Breast epithelium (tissue), 4 donors: Measurements from ENCODE around the gene SPTB. TPM values are rescaled to one million over a fixed set of nuclear protein-coding genes. Genes with fewer than 3 reads are reported as not detected.
A peak's percentile ranks its signal among the peaks of the same experiment; 100 is the strongest.
"Not testable (repeated sequence)": the region's sequence is repeated elsewhere in the genome, so short reads cannot be mapped to it uniquely, and the experiment has no call there.

Experiments
- DNase-seq, 2 donors: peaks; one replicate each; pipeline ENCODE4 v3.0.0-alpha.2; 2019; ENCODE audit warnings: low spot score in 2 of 2
- H3K27ac ChIP-seq, 2 donors: fragments of 200-600 bp; sonication (generic) in 1 of 2; one replicate each; pipeline ENCODE4 v1.5.1; 2016 to 2019; ENCODE audit warnings: mild to moderate bottlenecking in 1 of 2
- H3K27me3 ChIP-seq, 2 donors: fragments of 200-600 bp; sonication (generic) in 1 of 2; one replicate each; pipeline versions ENCODE4 v1.5.1 to v1.6.0; 2017 to 2019; ENCODE audit warnings: control low read depth in 1 of 2, mild to moderate bottlenecking in 1 of 2
- H3K36me3 ChIP-seq: fragments of 200-600 bp; one replicate; pipeline ENCODE4 v1.5.1; 2019
- H3K4me1 ChIP-seq, 2 donors: fragments of 200-600 bp; sonication (generic); one replicate each; pipeline ENCODE4 v1.5.1; 2016 to 2019; ENCODE audit warnings: control low read depth in 1 of 2
- H3K4me3 ChIP-seq, 3 donors: fragments of 200-600 bp; sonication (generic); 1 replicate in 2 of 3; 2 replicates in 1 of 3; pipeline ENCODE4 v1.5.1; 2016 to 2019; ENCODE audit warnings: mild to moderate bottlenecking in 3 of 3, moderate library complexity in 2 of 3
- H3K9me3 ChIP-seq, 2 donors: fragments of 200-600 bp; sonication (generic) in 1 of 2; one replicate each; pipeline ENCODE4 v1.5.1; 2016 to 2019; ENCODE audit warnings: control low read depth in 1 of 2
- POLR2A ChIP-seq: fragments of 450-650 bp; IDR thresholded peaks from one replicate; pipeline ENCODE4 v1.6.1; 2016; ENCODE audit warnings: antibody characterized with exemption, mild to moderate bottlenecking, moderate library complexity
- POLR2AphosphoS5 ChIP-seq, 3 donors: sonication (generic); formaldehyde crosslinking; IDR thresholded peaks; one replicate each; pipeline ENCODE4 v1.6.1; 2017; ENCODE audit warnings: antibody characterized with exemption in 3 of 3
- intact Hi-C: fragments of 100-400 bp; cut with DNase I; formaldehyde crosslinking; loops from one replicate; pipeline ENCODE4 v1.15.1; 2023; ENCODE audit warnings: low total_unique reads
- total RNA-seq, 3 donors: library from RNA; depleted of rRNA; stranded (reverse); fragments of >200 nt; gene quantifications; one replicate each; pipeline ENCODE4 v1.1.0, GENCODE V29; 2016
- TF ChIP-seq, protein P1 (sequence below), 3 donors: fragments of 450-650 bp; IDR thresholded peaks; one replicate each; pipeline ENCODE4 v1.5.1; 2016 to 2017; ENCODE audit warnings: antibody characterized with exemption in 3 of 3, mild to moderate bottlenecking in 3 of 3, moderate library complexity in 3 of 3

SPTB gene
- total RNA-seq, 3 donors from 2014 or later, result 0.88 to 2.6 (median 2.1) TPM

DNA sequence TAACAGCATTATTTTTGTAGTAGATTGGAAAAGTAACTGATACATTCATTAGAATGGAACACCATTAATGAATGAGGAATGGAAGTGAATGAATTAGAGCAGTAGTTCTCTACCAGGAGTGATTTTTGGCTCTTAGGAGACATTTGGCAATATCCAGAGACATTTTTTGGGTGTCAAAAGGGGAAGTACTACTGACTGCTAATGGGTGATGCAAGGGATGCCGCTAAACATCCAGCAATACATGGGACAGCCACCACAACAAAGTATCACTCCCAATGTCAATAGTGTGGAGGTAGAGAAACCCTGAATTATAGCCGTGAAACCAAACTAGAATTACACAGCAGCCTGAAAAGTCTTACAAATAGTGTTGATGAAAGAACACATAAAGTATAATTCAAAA lies 36.1 kb upstream of the SPTB start:
- no peak overlapping the region for H3K27ac ChIP-seq

DNA sequence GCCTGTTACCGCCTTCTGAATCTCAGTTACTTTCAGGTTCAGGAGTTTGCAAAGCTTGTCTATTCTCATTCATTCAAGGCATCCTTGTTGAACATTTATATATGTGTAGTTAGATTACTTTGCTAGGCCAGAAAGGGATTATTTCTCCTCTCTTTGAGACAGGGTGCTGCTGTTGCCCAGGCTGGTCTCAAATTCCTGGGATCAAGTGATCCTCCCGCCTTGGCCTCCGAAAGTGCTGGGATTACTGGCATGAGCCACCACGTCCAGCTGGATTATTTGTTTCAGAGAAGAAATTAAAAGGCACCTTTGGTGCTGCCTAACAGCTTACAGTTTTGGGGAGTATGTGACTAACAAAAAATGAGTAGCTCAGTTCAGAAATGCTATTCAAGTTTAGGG lies 35.3 kb upstream of the SPTB start:
- peak overlapping the region; percentile 97 to 98 for H3K27ac ChIP-seq
- TF ChIP-seq POLR2AphosphoS5 (IDR thresholded peaks at IDR 0.05) (no peak), POLR2A (no peak)
- TF ChIP-seq, protein P1, sequence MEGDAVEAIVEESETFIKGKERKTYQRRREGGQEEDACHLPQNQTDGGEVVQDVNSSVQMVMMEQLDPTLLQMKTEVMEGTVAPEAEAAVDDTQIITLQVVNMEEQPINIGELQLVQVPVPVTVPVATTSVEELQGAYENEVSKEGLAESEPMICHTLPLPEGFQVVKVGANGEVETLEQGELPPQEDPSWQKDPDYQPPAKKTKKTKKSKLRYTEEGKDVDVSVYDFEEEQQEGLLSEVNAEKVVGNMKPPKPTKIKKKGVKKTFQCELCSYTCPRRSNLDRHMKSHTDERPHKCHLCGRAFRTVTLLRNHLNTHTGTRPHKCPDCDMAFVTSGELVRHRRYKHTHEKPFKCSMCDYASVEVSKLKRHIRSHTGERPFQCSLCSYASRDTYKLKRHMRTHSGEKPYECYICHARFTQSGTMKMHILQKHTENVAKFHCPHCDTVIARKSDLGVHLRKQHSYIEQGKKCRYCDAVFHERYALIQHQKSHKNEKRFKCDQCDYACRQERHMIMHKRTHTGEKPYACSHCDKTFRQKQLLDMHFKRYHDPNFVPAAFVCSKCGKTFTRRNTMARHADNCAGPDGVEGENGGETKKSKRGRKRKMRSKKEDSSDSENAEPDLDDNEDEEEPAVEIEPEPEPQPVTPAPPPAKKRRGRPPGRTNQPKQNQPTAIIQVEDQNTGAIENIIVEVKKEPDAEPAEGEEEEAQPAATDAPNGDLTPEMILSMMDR (IDR thresholded peaks at IDR 0.05), result no peak
- no peak for DNase-seq
- intact Hi-C loops, result no loop called here
- H3K4me1 ChIP-seq, result peaks cover 0 to 7% of the 10 kb centered on the region in 2 donors
- no peaks in the 10 kb centered on the region for H3K27me3 ChIP-seq
- peak overlapping the region; percentile 96 to 100 (median 99) for H3K4me3 ChIP-seq
- H3K36me3 ChIP-seq, result no peaks in the 10 kb centered on the region
- H3K9me3 ChIP-seq, result no peaks in the 10 kb centered on the region

More for the DNA sequence above, 36.1 kb upstream of the SPTB start:
- Histone ChIP-seq H3K4me1 (peaks cover 0 to 7% of the 10 kb centered on the region in 2 donors), H3K27me3 (no peaks in the 10 kb centered on the region), H3K36me3 (no peaks in the 10 kb centered on the region), H3K9me3 (no peaks in the 10 kb centered on the region), H3K4me3 (peak overlapping the region in 1 of 3 donors; percentile 96)
- TF ChIP-seq POLR2AphosphoS5 (IDR thresholded peaks at IDR 0.05) (no peak), POLR2A (no peak)
- TF ChIP-seq, protein P1 (IDR thresholded peaks at IDR 0.05), result no peak
- DNase-seq, result no peak
- intact Hi-C loops, result no loop called here

DNA sequence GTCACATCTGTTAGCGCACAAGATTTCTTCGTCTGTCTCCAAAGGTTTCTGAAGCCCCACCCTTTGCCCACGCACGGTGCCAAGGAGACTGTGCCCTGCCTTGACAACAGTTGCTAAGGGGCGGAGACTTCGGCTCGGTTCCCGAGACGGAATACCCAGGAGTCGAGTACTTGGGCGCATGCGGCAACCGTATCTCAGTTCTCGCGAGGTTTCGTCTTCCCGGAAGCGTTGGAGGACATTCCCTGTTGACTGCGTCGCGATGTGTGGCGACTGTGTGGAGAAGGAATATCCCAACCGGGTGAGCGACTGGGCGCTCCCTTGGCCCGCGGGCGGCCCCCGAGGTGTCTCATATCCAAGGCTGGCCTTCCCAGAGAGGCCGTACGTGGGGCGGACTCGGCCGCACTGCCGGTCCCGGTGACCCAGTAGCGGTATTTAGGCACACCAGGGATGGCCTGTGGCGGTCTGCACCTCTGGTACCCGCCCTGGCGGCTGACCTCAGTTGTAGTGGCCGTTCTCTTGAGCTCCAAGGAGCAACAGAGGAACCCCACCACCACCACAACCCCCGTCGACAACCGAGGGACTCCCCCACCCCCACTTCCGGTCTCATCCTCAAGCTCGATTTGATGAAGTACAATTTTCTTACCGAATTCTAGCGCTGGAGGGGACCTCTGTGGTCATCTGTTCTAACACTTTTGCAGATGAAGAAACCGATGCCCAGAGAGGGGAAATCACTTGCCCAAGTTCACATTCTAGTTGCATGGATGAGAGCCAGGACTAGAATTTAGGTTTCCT lies 34.7 kb upstream of the SPTB start, which contains the start of gene CHURC1:
CHURC1 (plus strand) TSS at position 219 of the 792 bp plus-strand sequence; CDS start at position 260, 41 bp downstream.
- Histone ChIP-seq H3K9me3 (no peaks in the 10 kb centered on the region), H3K27me3 (no peaks in the 10 kb centered on the region), H3K4me1 (peaks cover 0 to 7% of the 10 kb centered on the region in 2 donors), H3K27ac (peak within 1 kb of the TSS; percentile 97 to 98), H3K36me3 (no peaks in the 10 kb centered on the region), H3K4me3 (peak within 1 kb of the TSS; percentile 96 to 100 (median 99))
- TF ChIP-seq, protein P1 (IDR thresholded peaks at IDR 0.05), result peak in 1 of 3 donors; percentile 23
- peak; percentile 95 to 99 (median 97) for TF ChIP-seq POLR2AphosphoS5 (IDR thresholded peaks at IDR 0.05)
- peak; percentile 94 for TF ChIP-seq POLR2A
- intact Hi-C loops, result no loop called here
- DNase-seq, result peak; percentile 99

DNA sequence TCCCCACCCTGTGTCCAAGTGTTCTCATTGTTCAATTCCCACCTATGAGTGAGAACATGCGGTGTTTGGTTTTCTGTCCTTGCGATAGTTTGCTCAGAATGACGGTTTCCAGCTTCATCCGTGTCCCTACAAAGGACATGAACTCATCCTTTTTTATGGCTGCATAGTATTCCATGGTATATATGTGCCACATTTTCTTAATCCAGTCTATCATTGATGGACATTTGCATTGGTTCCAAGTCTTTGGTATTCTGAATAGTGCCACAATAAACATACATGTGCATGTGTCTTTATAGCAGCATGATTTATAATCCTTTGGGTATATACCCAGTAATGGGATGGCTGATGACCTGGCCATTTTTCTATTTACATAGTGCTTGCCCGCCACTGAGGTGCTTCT lies 33.8 kb upstream of the SPTB start:
- H3K36me3 ChIP-seq, DNase-seq, H3K4me1 ChIP-seq, H3K9me3 ChIP-seq, intact Hi-C loops, H3K27me3 ChIP-seq: not testable (repeated sequence)
- Histone ChIP-seq H3K4me3 (peak overlapping the region in 2 of 3 donors; percentile 96 to 100), H3K27ac (peak overlapping the region; percentile 97 to 98)

DNA sequence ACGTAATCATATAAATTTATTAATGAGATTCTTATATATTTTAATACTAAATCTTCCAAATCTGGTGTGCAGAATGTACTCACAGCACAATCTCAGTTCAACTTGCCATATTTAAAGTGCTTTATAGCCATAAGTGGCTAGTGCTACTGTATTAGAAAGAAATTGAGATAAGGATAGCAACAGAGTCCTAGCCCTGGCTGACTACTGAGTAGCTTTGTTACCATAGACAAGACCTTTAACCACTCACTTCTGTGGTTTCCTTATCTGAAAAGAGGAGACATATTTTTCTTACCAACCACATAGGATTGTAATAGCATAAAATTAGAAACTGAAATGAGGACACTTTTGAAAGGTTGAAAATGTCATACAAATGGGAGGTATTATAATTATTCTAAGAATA lies 32.6 kb upstream of the SPTB start:
- DNase-seq, result no peak
- H3K4me1 ChIP-seq, result peaks cover 0 to 7% of the 10 kb centered on the region in 2 donors
- no peak overlapping the region for H3K4me3 ChIP-seq
- TF ChIP-seq, protein P1 (IDR thresholded peaks at IDR 0.05), result no peak
- no peak for TF ChIP-seq POLR2AphosphoS5 (IDR thresholded peaks at IDR 0.05)
- TF ChIP-seq POLR2A, result no peak
- H3K27me3 ChIP-seq, result no peaks in the 10 kb centered on the region
- intact Hi-C loops, result no loop called here
- H3K9me3 ChIP-seq, result no peaks in the 10 kb centered on the region
- no peaks in the 10 kb centered on the region for H3K36me3 ChIP-seq
- no peak overlapping the region for H3K27ac ChIP-seq
